ENCODE measurements around the gene CDKN1A.
A peak's percentile ranks its signal among the peaks of the same experiment; 100 is the strongest.
"Not testable (repeated sequence)": the region's sequence is repeated elsewhere in the genome, so short reads cannot be mapped to it uniquely, and the experiment has no call there.

CDKN1A gene

DNA sequence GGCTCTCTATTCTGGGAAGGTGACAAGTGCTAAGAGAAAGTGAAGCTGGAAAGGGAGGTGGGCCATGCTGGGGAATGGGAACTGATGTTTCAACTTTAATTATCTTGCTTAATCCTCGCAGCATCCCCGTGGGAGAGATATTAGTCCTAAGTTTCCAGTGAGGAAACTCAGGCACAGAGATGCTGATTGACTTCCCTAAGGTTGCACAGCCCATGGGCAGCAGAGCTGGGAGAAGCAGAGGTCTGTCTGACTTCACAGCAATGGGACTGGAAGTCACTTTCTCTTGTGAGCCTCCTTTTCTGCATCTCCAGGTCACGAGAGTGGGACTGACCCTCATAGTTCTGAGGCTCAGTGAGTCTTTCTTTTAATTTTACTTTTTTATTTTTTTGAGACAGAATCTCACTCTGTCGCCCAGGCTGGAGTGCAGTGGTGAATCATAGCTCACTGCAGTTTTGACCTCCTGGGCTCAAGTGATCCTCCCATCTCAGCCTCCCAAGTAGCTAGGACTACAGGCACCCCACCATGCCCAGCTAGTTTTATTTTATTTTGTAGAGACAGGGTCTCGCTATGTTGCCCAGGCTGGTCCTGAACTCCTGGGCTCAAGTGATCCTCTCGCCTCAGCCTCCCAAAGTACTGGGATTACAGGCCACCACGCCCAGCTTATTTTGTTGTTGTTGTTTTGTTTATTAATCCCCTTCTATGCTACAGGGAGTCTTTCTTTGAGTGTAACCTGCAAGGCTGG, 21.7 kb downstream of the CDKN1A start:
- no peak for TF ChIP-seq POLR2A (IDR thresholded peaks at IDR 0.05; ENCODE audit: low read depth, low read length)
- FAIRE-seq (no peak), DNase-seq (ENCODE audit: insufficient read length, low spot score) (no peak)

DNA sequence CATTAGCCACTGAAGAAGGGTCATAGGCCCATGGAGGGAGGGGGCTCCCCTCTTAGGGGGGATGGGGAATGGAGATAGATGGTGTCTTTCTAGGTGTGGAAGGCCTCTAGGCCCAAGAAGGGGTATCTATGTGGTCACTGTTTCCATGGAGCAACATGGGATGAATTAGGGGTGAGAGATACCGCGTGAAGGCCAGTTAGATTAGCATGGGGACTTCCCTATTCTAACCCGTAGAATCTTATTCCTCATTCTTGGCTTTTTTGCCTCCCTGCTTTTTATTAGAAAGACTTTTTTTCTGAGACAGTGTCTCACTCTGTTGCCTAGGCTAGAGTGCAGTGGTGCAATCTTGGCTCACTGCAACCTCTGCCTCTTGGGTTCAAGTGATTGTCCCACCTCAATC, 22.3 kb downstream of the CDKN1A start:
- no peak for FAIRE-seq
- DNase-seq (ENCODE audit: insufficient read length, low spot score): no peak
- no peak for TF ChIP-seq PAX5 (IDR thresholded peaks at IDR 0.05; ENCODE audit: insufficient read depth, low read length, severe bottlenecking)
- no peak for TF ChIP-seq POU2F2 (IDR thresholded peaks at IDR 0.05; ENCODE audit: low read depth, low read length)
- no peak for TF ChIP-seq POLR2A (IDR thresholded peaks at IDR 0.05; ENCODE audit: low read depth, low read length)
- TF ChIP-seq SPI1 (IDR thresholded peaks at IDR 0.05; ENCODE audit: low read depth, low read length): 0 out of 2 replicates have a peak, but pooled peaks have one; percentile 37

DNA sequence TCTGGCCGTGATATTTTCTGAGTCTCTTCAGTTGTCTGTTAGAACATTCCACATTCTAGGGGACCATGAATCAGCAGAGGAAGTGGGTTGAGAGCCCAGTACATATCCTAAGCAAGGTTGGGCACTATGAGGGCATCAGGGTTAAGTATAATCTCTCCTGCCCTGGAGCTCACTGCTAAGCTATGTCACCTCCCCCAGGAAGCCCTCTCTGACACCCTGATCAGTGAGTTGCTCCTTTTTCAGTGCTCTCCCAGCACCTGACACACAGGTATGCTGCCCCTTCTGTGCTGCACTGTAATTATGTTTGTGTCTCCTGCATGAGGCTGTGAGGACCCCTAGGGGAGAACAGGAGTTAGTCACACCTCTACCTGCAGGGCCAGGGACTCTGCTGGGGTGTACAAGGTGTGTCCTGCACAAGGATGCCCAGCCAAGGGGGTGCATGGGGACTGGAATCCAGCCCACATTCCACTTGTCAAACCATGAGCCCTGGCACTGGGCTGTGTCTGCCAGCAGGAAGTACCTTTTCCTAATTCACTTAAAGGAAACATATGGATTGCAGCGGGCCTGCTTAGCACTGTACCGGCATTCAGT, 23.0 kb downstream of the CDKN1A start:
- DNase-seq (ENCODE audit: insufficient read length, low spot score) (no peak), FAIRE-seq (peak; percentile 51)
- TF ChIP-seq POLR2A (IDR thresholded peaks at IDR 0.05; ENCODE audit: low read depth, low read length) (no peak), POLR2AphosphoS5 (IDR thresholded peaks at IDR 0.05; ENCODE audit: low read depth, low read length) (no peak), POU2F2 (IDR thresholded peaks at IDR 0.05; ENCODE audit: low read depth, low read length) (no peak), SPI1 (IDR thresholded peaks at IDR 0.05; ENCODE audit: low read depth, low read length) (no peak), TAF1 (IDR thresholded peaks at IDR 0.05; ENCODE audit: low read depth, low read length) (no peak)

DNA sequence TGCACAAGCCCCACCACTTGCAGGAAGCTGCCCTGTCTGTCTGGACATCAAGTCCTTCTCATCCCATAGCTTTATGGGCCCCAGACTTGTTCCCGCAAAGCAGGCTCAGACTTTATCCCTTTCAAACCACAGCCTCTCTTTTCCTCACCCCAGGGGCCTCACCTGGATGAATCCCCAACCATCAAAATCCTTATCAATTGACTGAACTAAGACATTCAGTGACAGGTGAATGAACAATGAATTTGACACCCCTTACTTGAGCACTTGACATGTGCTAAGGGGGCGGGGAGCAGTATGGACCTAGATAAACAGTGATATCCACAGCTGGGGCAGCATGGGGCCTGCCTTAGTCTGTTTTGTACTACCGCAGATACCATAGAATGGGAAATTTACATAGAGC, 24.1 kb downstream of the CDKN1A start:
- DNase-seq (ENCODE audit: insufficient read length, low spot score): no peak
- TF ChIP-seq SPI1 (IDR thresholded peaks at IDR 0.05; ENCODE audit: low read depth, low read length) (no peak), PAX5 (IDR thresholded peaks at IDR 0.05; ENCODE audit: insufficient read depth, low read length, severe bottlenecking) (no peak)
- FAIRE-seq: no peak

DNA sequence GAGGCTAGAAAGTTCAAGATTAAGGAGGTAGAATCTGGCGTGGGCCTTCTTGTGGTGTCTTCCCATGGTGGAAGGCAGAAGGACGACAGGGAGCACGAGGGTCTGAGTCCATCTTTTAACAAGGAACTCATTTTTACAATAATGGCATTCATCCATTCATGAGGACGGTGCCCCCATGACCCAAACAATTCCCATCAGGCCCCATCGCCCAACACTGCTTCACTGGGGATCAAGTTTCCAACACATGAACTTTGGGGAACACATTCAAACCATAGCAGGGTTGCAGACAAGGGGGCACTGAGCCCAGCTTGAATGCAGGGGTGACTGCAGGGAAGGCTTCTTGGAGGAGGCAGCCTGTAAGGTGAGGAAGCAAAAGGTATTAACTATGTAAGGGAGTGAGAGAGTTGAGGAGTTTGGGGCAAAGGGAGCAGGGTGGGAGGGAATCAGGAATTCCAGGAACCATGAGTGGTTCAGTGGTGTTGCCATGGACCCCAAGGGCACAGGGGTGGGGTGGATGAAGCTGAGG, 24.6 kb downstream of the CDKN1A start:
- FAIRE-seq (no peak), DNase-seq (ENCODE audit: insufficient read length, low spot score) (no peak)
- TF ChIP-seq POLR2AphosphoS5 (IDR thresholded peaks at IDR 0.05; ENCODE audit: low read depth, low read length) (no peak), PAX5 (IDR thresholded peaks at IDR 0.05; ENCODE audit: insufficient read depth, low read length, severe bottlenecking) (no peak), SPI1 (IDR thresholded peaks at IDR 0.05; ENCODE audit: low read depth, low read length) (no peak), POU2F2 (IDR thresholded peaks at IDR 0.05; ENCODE audit: low read depth, low read length) (no peak), TAF1 (IDR thresholded peaks at IDR 0.05; ENCODE audit: low read depth, low read length) (no peak), POLR2A (IDR thresholded peaks at IDR 0.05; ENCODE audit: low read depth, low read length) (no peak)

DNA sequence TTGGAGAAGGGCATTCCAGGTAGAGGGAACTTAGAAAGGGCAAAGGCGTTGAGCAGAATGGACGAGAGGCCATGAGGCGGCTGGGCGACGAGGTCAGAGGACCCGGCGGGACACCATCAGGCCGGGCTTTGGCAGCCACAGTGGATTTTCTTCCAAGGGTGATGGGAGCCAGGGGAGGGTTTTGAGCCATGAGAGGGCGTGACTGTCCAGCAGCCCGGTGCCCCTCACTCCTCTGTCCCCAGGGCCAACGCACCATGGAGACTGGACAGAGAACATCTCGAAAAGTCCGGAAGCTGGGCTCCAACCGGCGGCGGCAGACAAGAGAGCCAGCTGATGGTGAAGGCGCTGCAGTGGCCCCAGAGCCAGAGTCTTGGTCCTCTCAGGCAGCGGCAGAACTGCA, 25.5 kb downstream of the CDKN1A start:
- TF ChIP-seq SPI1 (IDR thresholded peaks at IDR 0.05; ENCODE audit: low read depth, low read length): no peak
- no peak for TF ChIP-seq POU2F2 (IDR thresholded peaks at IDR 0.05; ENCODE audit: low read depth, low read length)
- no peak for FAIRE-seq
- no peak for DNase-seq (ENCODE audit: insufficient read length, low spot score)

DNA sequence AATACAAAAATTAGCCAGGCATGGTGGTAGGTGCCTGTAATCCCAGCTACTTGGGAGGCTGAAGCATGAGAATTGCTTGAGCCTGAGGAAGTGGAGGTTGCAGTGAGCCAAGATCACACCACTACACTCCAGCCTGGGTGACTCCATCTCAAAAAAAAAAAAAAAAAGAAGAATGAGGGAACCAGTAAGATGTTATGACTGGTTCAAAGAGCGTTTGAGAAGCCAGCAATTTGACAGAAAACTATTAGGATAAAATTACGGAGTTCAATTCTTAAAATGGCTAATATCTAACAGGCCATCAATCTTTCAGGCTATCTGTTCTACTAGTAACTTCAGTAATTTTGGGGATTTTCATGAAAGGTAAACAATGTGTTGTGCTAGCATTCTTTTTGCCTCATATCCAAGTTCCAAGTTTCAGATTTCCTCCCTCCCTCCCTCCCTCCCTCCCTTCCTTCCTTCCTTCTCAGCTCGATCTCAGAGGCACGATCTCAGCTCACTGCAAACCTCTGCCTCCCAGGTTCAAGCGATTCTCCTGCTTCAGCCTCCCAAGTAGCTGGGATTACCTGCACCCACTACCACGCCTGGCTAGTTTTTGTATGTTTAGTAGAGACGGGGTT, 26.6 kb downstream of the CDKN1A start:
- not testable (repeated sequence) for DNase-seq (ENCODE audit: insufficient read length, low spot score); FAIRE-seq

DNA sequence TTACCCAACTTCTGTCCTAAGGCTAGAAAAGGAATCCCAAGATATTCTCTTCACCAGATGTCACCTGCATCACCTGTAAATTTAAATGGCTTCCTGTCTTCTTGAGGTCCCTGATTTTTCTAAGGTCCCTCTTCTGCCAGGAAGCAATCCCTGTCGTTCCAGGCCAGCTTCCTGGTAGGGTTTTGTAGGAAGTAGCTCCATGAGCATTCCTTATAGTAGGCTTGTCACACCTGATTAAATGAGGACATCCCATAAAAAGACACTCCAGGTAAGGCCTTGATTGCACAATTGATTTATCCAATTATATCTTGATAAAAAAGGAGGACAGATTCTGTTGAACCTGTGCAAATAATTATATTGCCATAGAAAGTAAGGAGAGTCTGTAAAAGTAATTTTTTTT, 27.8 kb downstream of the CDKN1A start:
- FAIRE-seq: no peak
- DNase-seq (ENCODE audit: insufficient read length, low spot score): no peak
- TF ChIP-seq POLR2A (IDR thresholded peaks at IDR 0.05; ENCODE audit: low read depth, low read length) (no peak), TAF1 (IDR thresholded peaks at IDR 0.05; ENCODE audit: low read depth, low read length) (no peak), SPI1 (IDR thresholded peaks at IDR 0.05; ENCODE audit: low read depth, low read length) (no peak), PAX5 (IDR thresholded peaks at IDR 0.05; ENCODE audit: insufficient read depth, low read length, severe bottlenecking) (no peak), POU2F2 (IDR thresholded peaks at IDR 0.05; ENCODE audit: low read depth, low read length) (no peak), POLR2AphosphoS5 (IDR thresholded peaks at IDR 0.05; ENCODE audit: low read depth, low read length) (no peak)

DNA sequence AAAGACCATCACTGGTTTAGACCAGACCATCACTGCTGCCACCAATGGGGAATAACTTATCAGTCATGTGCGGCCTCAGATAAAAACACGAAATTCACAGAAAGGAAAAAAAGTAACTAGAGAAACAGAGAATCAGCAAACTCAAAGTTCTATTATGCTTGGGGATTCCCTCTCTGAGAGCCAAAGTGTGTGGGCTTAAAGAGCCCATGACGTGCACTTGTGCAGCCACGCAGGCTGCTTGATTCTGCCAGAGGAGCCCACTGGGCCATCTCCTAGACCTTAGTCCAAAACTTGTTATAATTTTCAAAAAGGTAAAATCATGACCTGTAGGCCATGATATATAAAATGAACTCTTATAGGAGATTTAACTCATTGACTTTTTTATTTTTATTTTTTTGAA, 34.3 kb downstream of the CDKN1A start:
- FAIRE-seq (no peak), DNase-seq (ENCODE audit: insufficient read length, low spot score) (no peak)
- TF ChIP-seq POU2F2 (IDR thresholded peaks at IDR 0.05; ENCODE audit: low read depth, low read length) (no peak), TAF1 (IDR thresholded peaks at IDR 0.05; ENCODE audit: low read depth, low read length) (no peak)

DNA sequence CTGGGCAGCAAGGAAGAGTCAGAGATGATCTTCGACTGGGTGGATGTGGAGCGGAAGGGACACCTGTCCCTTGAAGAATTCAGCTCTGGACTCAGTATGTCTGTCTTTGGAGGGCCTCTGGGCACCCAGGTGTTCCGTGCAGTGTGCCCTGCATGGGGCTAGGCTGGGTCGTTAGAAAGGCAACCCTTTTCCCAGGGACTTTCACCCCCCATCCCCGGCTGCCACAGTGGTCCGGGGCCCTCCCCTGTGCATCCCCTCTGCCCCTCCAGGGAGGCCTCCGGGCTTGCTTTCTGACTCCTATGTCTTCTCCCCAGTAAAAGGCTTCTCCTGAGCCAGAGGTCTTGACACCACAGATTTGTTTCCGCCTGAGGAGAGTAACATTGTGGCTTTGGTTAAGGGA, 35.3 kb downstream of the CDKN1A start:
- no peak for TF ChIP-seq SPI1 (IDR thresholded peaks at IDR 0.05; ENCODE audit: low read depth, low read length)
- TF ChIP-seq TAF1 (IDR thresholded peaks at IDR 0.05; ENCODE audit: low read depth, low read length): no peak
- TF ChIP-seq PAX5 (IDR thresholded peaks at IDR 0.05; ENCODE audit: insufficient read depth, low read length, severe bottlenecking): no peak
- TF ChIP-seq POLR2A (IDR thresholded peaks at IDR 0.05; ENCODE audit: low read depth, low read length): no peak
- TF ChIP-seq POLR2AphosphoS5 (IDR thresholded peaks at IDR 0.05; ENCODE audit: low read depth, low read length): no peak
- no peak for TF ChIP-seq POU2F2 (IDR thresholded peaks at IDR 0.05; ENCODE audit: low read depth, low read length)
- DNase-seq (ENCODE audit: insufficient read length, low spot score) (no peak), FAIRE-seq (no peak)

DNA sequence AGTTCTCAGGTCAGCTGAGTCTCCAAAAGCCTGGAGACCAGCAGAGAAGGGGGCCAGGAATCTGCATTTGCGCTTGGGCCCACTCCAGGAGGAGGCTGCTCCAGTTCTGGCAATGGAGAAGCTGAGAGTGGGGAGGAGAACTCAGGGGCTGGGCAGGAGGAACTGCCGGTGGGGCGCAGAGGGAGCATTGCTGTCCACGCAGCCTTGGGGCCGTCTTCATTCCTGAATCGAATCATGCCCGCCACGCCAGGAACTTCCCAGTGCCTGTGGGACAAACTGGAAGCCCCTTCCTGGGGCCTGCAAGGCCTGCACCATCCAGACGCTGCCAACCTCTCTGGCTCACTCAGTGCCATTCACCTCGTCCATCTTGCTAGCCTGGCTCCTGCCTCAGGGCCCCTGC, 36.0 kb downstream of the CDKN1A start:
- no peak for FAIRE-seq
- no peak for DNase-seq (ENCODE audit: insufficient read length, low spot score)
- TF ChIP-seq POLR2A (IDR thresholded peaks at IDR 0.05; ENCODE audit: low read depth, low read length) (no peak), PAX5 (IDR thresholded peaks at IDR 0.05; ENCODE audit: insufficient read depth, low read length, severe bottlenecking) (no peak), POU2F2 (IDR thresholded peaks at IDR 0.05; ENCODE audit: low read depth, low read length) (no peak), TAF1 (IDR thresholded peaks at IDR 0.05; ENCODE audit: low read depth, low read length) (no peak), POLR2AphosphoS5 (IDR thresholded peaks at IDR 0.05; ENCODE audit: low read depth, low read length) (no peak), SPI1 (IDR thresholded peaks at IDR 0.05; ENCODE audit: low read depth, low read length) (no peak)
